ENCODE measurements around the gene DDR2.
"Not testable (repeated sequence)": the region's sequence is repeated elsewhere in the genome, so short reads cannot be mapped to it uniquely, and the experiment has no call there.

DDR2 gene

DNA sequence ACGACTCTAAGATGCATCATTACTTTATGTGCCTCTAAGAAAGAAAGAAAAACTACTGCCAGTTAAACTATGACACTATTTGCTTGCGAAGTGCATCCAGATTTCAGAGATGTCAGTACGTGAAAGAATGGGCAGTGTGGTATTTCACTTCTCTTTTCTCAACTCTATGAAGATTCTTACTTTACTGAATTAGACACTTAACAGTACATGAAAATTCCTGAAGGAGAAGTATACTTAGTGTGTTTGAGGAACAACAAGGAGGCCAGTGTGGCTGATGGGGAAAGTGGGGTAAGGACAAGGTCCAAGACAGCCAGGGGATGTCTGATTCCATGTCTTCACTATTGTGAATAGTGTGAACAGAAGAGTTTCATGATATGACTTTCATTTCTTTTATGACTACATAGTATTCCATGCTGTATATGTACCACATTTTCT, 104.4 kb downstream of the DDR2 start:
- H3K36me3 ChIP-seq (ENCODE audit: control insufficient read depth, insufficient read depth, low read length): no peaks in the 10 kb centered on the region
- no peaks in the 10 kb centered on the region for H3K27me3 ChIP-seq (ENCODE audit: control insufficient read depth, insufficient read depth, low read length)
- no peaks in the 10 kb centered on the region for H3K9me3 ChIP-seq (ENCODE audit: control insufficient read depth, low read length)
- H3K9ac ChIP-seq (ENCODE audit: low read length): no peak overlapping the region
- H3K4me3 ChIP-seq (ENCODE audit: low read length): no peak overlapping the region
- peaks cover 13% of the 10 kb centered on the region for H3K4me1 ChIP-seq (ENCODE audit: control insufficient read depth, insufficient read depth, low read length)

- no peaks in the 10 kb centered on the region for H3K27me3 ChIP-seq (ENCODE audit: control insufficient read depth, insufficient read depth, low read length)
- no peaks in the 10 kb centered on the region for H3K36me3 ChIP-seq (ENCODE audit: control insufficient read depth, insufficient read depth, low read length)
- no peak overlapping the region for H3K9ac ChIP-seq (ENCODE audit: low read length)
- no peaks in the 10 kb centered on the region for H3K9me3 ChIP-seq (ENCODE audit: control insufficient read depth, low read length)
- no peak overlapping the region for H3K4me3 ChIP-seq (ENCODE audit: low read length)
- H3K4me1 ChIP-seq (ENCODE audit: control insufficient read depth, insufficient read depth, low read length): no peaks in the 10 kb centered on the region
Measured at GRCh38 chr1:162740755-162741154, 108.5 kb downstream of the DDR2 start.

DNA sequence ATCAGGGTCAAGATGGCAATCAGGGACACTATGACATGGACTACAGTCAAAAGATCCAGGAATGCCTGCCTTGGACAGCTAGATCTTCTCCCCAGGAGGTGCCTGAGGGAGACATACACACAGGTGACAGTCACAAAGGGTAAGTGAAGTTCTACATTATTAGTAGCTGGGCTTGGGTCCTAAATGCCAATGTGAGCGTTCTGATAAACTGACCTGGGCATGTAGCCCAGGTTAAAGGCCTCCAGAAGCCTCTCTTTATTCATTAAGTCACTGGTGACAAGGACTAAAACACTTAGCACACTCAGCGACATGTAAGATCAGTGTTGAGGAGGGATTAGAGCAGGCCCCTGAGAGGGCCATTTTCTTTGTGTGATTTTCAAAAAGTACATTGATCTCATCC, 109.3 kb downstream of the DDR2 start:
- H3K27me3 ChIP-seq (ENCODE audit: control insufficient read depth, insufficient read depth, low read length): no peaks in the 10 kb centered on the region
- H3K9ac ChIP-seq (ENCODE audit: low read length): no peak overlapping the region
- H3K4me1 ChIP-seq (ENCODE audit: control insufficient read depth, insufficient read depth, low read length): no peaks in the 10 kb centered on the region
- H3K9me3 ChIP-seq (ENCODE audit: control insufficient read depth, low read length): no peaks in the 10 kb centered on the region
- no peaks in the 10 kb centered on the region for H3K36me3 ChIP-seq (ENCODE audit: control insufficient read depth, insufficient read depth, low read length)
- H3K4me3 ChIP-seq (ENCODE audit: low read length): no peak overlapping the region

DNA sequence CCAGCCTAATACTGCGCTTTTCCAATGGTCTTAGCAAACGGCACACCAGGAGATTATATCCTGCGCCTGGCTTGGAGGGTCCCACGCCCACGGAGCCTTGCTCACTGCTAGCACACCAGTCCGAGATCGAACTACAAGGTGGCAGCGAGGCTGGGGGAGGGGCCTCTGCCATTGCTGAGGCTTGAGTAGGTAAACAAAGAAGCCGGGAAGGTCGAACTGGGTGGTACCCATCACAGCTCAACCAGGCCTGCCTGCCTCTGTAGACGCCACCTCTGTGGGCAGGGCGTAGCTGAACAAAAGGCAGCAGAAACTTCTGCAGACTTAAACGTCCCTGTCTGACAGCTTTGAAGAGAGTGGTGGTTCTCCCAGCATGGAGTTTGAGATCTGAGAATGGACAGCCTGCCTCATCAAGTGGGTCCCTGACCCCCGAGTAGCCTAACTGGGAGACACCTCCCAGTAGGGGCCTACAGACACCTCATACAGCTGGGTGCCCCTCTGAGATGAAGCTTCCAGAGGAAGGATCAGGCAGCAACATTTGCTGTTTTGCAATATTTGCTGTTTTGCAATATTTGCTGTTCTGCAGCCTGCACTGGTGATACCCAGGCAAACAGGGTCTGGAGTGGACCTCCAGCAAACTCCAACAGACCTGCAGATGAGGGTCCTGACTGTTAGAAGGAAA, 114.1 kb downstream of the DDR2 start:
- not testable (repeated sequence) for H3K36me3 ChIP-seq (ENCODE audit: control insufficient read depth, insufficient read depth, low read length); H3K4me3 ChIP-seq (ENCODE audit: low read length); H3K27me3 ChIP-seq (ENCODE audit: control insufficient read depth, insufficient read depth, low read length); H3K4me1 ChIP-seq (ENCODE audit: control insufficient read depth, insufficient read depth, low read length); H3K9ac ChIP-seq (ENCODE audit: low read length); H3K9me3 ChIP-seq (ENCODE audit: control insufficient read depth, low read length)

DNA sequence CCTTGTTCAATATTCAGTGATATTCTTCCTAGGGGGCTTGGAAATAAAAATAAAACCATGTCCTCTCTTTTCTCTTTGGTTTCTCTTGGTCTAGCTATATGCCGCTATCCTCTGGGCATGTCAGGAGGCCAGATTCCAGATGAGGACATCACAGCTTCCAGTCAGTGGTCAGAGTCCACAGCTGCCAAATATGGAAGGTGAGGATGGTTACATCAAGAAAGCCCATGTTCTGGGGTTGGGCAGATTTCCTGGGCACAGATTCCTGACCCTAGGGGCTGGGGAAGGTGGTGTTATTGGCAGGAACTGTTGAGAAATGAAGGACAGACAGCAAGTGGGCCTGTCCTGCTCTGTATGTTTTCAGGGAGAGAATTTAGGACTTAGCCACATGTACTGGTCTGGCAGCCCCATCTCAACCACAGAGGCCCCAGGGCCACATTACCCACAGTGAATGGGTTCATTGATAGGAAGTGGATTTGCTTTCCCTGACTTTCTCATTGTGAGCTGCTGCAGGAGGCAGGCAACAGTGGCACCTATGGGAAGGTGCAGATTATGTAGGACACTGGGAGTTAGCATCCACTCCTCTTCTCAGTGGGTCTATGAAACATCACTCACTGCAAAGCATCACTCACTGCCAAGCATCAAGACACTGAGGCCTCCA, 120.9 kb downstream of the DDR2 start:
- H3K27me3 ChIP-seq (ENCODE audit: control insufficient read depth, insufficient read depth, low read length): no peaks in the 10 kb centered on the region
- H3K4me3 ChIP-seq (ENCODE audit: low read length): no peak overlapping the region
- H3K4me1 ChIP-seq (ENCODE audit: control insufficient read depth, insufficient read depth, low read length): no peaks in the 10 kb centered on the region
- H3K36me3 ChIP-seq (ENCODE audit: control insufficient read depth, insufficient read depth, low read length): no peaks in the 10 kb centered on the region
- H3K9me3 ChIP-seq (ENCODE audit: control insufficient read depth, low read length): no peaks in the 10 kb centered on the region
- no peak overlapping the region for H3K9ac ChIP-seq (ENCODE audit: low read length)

- Histone ChIP-seq H3K27me3 (ENCODE audit: control insufficient read depth, insufficient read depth, low read length) (no peaks in the 10 kb centered on the region), H3K4me3 (ENCODE audit: low read length) (no peak overlapping the region), H3K36me3 (ENCODE audit: control insufficient read depth, insufficient read depth, low read length) (no peaks in the 10 kb centered on the region), H3K4me1 (ENCODE audit: control insufficient read depth, insufficient read depth, low read length) (no peaks in the 10 kb centered on the region), H3K9me3 (ENCODE audit: control insufficient read depth, low read length) (no peaks in the 10 kb centered on the region), H3K9ac (ENCODE audit: low read length) (no peak overlapping the region)
Measured at GRCh38 chr1:162753998-162754585, 121.8 kb downstream of the DDR2 start.

DNA sequence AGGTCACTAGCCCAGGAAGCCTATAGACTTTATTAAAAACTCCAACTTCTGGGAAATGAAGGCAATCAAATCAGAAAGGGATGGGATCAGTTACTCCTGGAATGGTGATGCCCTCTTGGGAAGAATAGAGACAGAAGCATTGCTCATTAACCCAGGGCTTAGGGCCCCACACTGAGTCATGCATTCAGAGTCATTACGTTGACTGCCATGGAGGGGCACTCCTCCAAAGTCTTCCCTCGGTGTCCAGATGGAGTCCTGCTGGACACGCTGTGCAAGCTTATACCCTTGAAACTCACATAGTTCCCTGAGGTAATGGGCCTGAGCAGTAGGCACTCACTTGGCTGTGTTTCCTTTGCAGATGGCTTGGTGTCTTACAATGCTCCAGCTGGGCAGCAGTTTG, 123.0 kb downstream of the DDR2 start:
- Histone ChIP-seq H3K4me1 (ENCODE audit: control insufficient read depth, insufficient read depth, low read length) (no peaks in the 10 kb centered on the region), H3K9me3 (ENCODE audit: control insufficient read depth, low read length) (no peaks in the 10 kb centered on the region), H3K9ac (ENCODE audit: low read length) (no peak overlapping the region), H3K4me3 (ENCODE audit: low read length) (no peak overlapping the region), H3K36me3 (ENCODE audit: control insufficient read depth, insufficient read depth, low read length) (no peaks in the 10 kb centered on the region), H3K27me3 (ENCODE audit: control insufficient read depth, insufficient read depth, low read length) (no peaks in the 10 kb centered on the region)

DNA sequence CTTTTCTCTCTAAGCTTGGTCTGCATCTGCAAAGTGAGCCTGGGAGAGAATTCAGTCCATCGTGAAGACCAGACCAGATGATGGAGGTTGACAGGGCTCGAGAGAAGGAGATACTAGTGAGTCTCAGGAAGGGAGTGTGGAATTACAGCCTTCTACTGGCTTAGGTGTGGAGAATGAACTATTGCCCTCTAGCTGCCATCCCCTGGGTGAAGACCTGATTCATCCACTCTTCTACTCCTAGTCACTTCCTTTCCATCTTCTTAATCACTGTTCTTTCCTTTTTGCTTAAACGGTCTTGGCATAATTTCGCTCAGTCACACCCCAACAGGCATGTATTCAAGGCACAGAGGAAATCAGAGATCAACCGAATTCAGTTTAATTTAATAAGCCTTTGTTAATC, 124.3 kb downstream of the DDR2 start:
- H3K4me3 ChIP-seq (ENCODE audit: low read length): no peak overlapping the region

GRCh38 chr1:162757476-162757875, 125.2 kb downstream of the DDR2 start:
- no peaks in the 10 kb centered on the region for H3K27me3 ChIP-seq (ENCODE audit: control insufficient read depth, insufficient read depth, low read length)
- no peaks in the 10 kb centered on the region for H3K4me1 ChIP-seq (ENCODE audit: control insufficient read depth, insufficient read depth, low read length)
- H3K36me3 ChIP-seq (ENCODE audit: control insufficient read depth, insufficient read depth, low read length): no peaks in the 10 kb centered on the region
- H3K9ac ChIP-seq (ENCODE audit: low read length): no peak overlapping the region
- H3K9me3 ChIP-seq (ENCODE audit: control insufficient read depth, low read length): no peaks in the 10 kb centered on the region
- H3K4me3 ChIP-seq (ENCODE audit: low read length): no peak overlapping the region

More for the DNA sequence above, 124.3 kb downstream of the DDR2 start:
- H3K27me3 ChIP-seq (ENCODE audit: control insufficient read depth, insufficient read depth, low read length): no peaks in the 10 kb centered on the region
- no peak overlapping the region for H3K9ac ChIP-seq (ENCODE audit: low read length)
- no peaks in the 10 kb centered on the region for H3K36me3 ChIP-seq (ENCODE audit: control insufficient read depth, insufficient read depth, low read length)
- no peaks in the 10 kb centered on the region for H3K9me3 ChIP-seq (ENCODE audit: control insufficient read depth, low read length)
- no peaks in the 10 kb centered on the region for H3K4me1 ChIP-seq (ENCODE audit: control insufficient read depth, insufficient read depth, low read length)

- Histone ChIP-seq H3K9me3 (ENCODE audit: control insufficient read depth, low read length) (no peaks in the 10 kb centered on the region), H3K36me3 (ENCODE audit: control insufficient read depth, insufficient read depth, low read length) (no peaks in the 10 kb centered on the region), H3K4me1 (ENCODE audit: control insufficient read depth, insufficient read depth, low read length) (no peaks in the 10 kb centered on the region), H3K4me3 (ENCODE audit: low read length) (no peak overlapping the region), H3K27me3 (ENCODE audit: control insufficient read depth, insufficient read depth, low read length) (no peaks in the 10 kb centered on the region), H3K9ac (ENCODE audit: low read length) (no peak overlapping the region)
Measured at GRCh38 chr1:162765788-162766187, 133.5 kb downstream of the DDR2 start.

DNA sequence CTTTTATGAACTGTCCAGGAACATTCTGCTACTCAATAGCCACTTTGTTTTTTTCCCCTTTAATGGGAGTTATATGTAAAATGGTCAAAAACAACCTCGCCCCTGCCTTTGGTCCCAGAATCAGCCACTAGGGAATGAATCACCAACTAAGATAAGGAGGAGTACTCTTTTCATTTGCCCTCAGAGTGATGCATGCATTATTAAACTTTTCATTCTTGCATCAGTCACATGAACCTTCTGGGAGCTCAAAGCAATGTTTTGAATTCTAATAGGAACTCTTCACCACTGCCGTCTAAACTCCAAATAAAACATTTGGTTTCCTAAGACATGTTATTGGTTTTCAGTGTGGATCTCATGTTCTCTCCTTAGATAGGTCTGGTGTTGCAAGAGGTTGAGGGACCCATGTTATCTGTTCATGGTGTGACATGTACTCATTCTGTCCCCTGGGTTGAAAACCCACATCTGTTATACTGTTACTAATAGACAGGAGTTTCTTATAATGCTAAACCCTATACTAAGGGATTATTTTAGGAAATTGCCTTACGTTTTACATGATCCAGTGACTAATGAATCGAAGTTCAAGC, 140.4 kb downstream of the DDR2 start:
- Histone ChIP-seq H3K27me3 (ENCODE audit: control insufficient read depth, insufficient read depth, low read length) (no peaks in the 10 kb centered on the region), H3K9ac (ENCODE audit: low read length) (no peak overlapping the region), H3K36me3 (ENCODE audit: control insufficient read depth, insufficient read depth, low read length) (no peaks in the 10 kb centered on the region), H3K4me1 (ENCODE audit: control insufficient read depth, insufficient read depth, low read length) (no peaks in the 10 kb centered on the region), H3K4me3 (ENCODE audit: low read length) (no peak overlapping the region), H3K9me3 (ENCODE audit: control insufficient read depth, low read length) (no peaks in the 10 kb centered on the region)

- H3K9ac ChIP-seq (ENCODE audit: low read length): no peak overlapping the region
- H3K4me3 ChIP-seq (ENCODE audit: low read length): no peak overlapping the region
- no peaks in the 10 kb centered on the region for H3K27me3 ChIP-seq (ENCODE audit: control insufficient read depth, insufficient read depth, low read length)
- H3K36me3 ChIP-seq (ENCODE audit: control insufficient read depth, insufficient read depth, low read length): no peaks in the 10 kb centered on the region
- H3K9me3 ChIP-seq (ENCODE audit: control insufficient read depth, low read length): no peaks in the 10 kb centered on the region
- no peaks in the 10 kb centered on the region for H3K4me1 ChIP-seq (ENCODE audit: control insufficient read depth, insufficient read depth, low read length)
Measured at GRCh38 chr1:162774007-162774406, 141.7 kb downstream of the DDR2 start.
